HG03571 (cell line): Measurements from ENCODE around the gene CHCHD5.

Experiments
- ATAC-seq: cut with Tn5 transposase; IDR thresholded peaks from one replicate; pipeline ENCODE4 v1.9.1; 2021; ENCODE audit not compliant: unreplicated experiment

Gene CHCHD5

GRCh38 chr2:112623913-112624777 is 39.7 kb downstream of the CHCHD5 start:
- no peak for ATAC-seq

GRCh38 chr2:112625474-112626114 is 41.2 kb downstream of the CHCHD5 start:
- no peak for ATAC-seq

- no peak for ATAC-seq
Measured at GRCh38 chr2:112626604-112627059, 42.2 kb downstream of the CHCHD5 start.

- no peak for ATAC-seq
Measured at GRCh38 chr2:112627060-112628040, 42.9 kb downstream of the CHCHD5 start.

- no peak for ATAC-seq
Measured at GRCh38 chr2:112629224-112629623, 44.8 kb downstream of the CHCHD5 start.

GRCh38 chr2:112629823-112630222 is 45.4 kb downstream of the CHCHD5 start:
- ATAC-seq: no peak

GRCh38 chr2:112630268-112630667 is 45.9 kb downstream of the CHCHD5 start:
- ATAC-seq: no peak

- no peak for ATAC-seq
Measured at GRCh38 chr2:112633708-112634107, 49.3 kb downstream of the CHCHD5 start.

- no peak for ATAC-seq
Measured at GRCh38 chr2:112634153-112634873, 49.9 kb downstream of the CHCHD5 start.

GRCh38 chr2:112634874-112635157 is 50.4 kb downstream of the CHCHD5 start:
- ATAC-seq: no peak

- peak; percentile 85 for ATAC-seq
Measured at GRCh38 chr2:112636605-112637288, 52.3 kb downstream of the CHCHD5 start.

GRCh38 chr2:112637289-112637660 is 52.9 kb downstream of the CHCHD5 start:
- ATAC-seq: no peak
